Adrenal gland (tissue), 12 donors: ENCODE data around the gene PHLDA1. TPM values are rescaled to one million over a fixed set of nuclear protein-coding genes. Genes with fewer than 3 reads are reported as not detected.

ENCODE experiments used
- DNase-seq, 7 donors: peaks; one replicate each; pipeline ENCODE4 v3.0.0-alpha.2; 2019 to 2020
- H3K27ac ChIP-seq, 5 donors: fragments of 200-600 bp; sonication (generic) in 4 of 5; 1 replicate in 3 of 5; 2 replicates in 2 of 5; pipeline versions ENCODE4 v1.5.1 to v1.8.0; 2016 to 2020; ENCODE audit warnings: mild to moderate bottlenecking in 1 of 5
- H3K27me3 ChIP-seq: fragments of 200-600 bp; 2 replicates; pipeline ENCODE4 v1.8.0; 2021
- H3K36me3 ChIP-seq, 2 donors: fragments of 200-600 bp; replicated peaks in 1 of 2; 1 replicate in 1 of 2; 2 replicates in 1 of 2; pipeline versions ENCODE4 v1.5.1 to v1.8.0; 2018 to 2022
- H3K4me1 ChIP-seq, 2 donors: fragments of 200-600 bp; replicated peaks in 1 of 2; 1 replicate in 1 of 2; 2 replicates in 1 of 2; pipeline versions ENCODE4 v1.5.1 to v1.8.0; 2018 to 2021
- H3K4me3 ChIP-seq, 4 donors: fragments of 200-600 bp; sonication (generic) in 3 of 4; one replicate each; pipeline ENCODE4 v1.5.1; 2016 to 2018
- H3K9me3 ChIP-seq, 3 donors: fragments of 200-600 bp; sonication (generic) in 1 of 3; replicated peaks in 1 of 3; 1 replicate in 2 of 3; 2 replicates in 1 of 3; pipeline versions ENCODE4 v1.5.1 to v1.8.0; 2016 to 2021
- CTCF ChIP-seq, 6 experiments: fragments of 450-650 bp in 4 of 6; fragments of 200-600 bp in 2 of 6; sonication (generic) in 1 of 6; IDR thresholded peaks; 1 replicate in 5 of 6; 2 replicates in 1 of 6; pipeline versions ENCODE4 v1.5.1 to v1.8.0; 2016 to 2021; ENCODE audit warnings: antibody characterized with exemption in 6 of 6, mild to moderate bottlenecking in 2 of 6, moderate library complexity in 1 of 6
- POLR2A ChIP-seq, 2 donors: fragments of 450-650 bp; IDR thresholded peaks; one replicate each; pipeline ENCODE4 v1.6.1; 2017; ENCODE audit warnings: antibody characterized with exemption in 2 of 2, mild to moderate bottlenecking in 2 of 2, moderate library complexity in 1 of 2
- WGBS, 4 donors: extraction: QIAGEN DNeasy Blood & Tissue Kit in 2 of 4; methylation state at CpG; one replicate each; pipeline versions ENCODE4 v1.1.5 to v1.1.7; 2013 to 2017; 5-methylcytosine and 5-hydroxymethylcytosine counted together
- intact Hi-C, 2 donors: fragments of 100-400 bp; cut with DNase I; formaldehyde crosslinking; loops; one replicate each; pipeline versions ENCODE4 v1.14.1 to v1.15.0; 2022 to 2023
- polyA plus RNA-seq, 3 donors: library from polyadenylated mRNA; stranded (reverse); fragments of 200-250 nt in 2 of 3; fragments of 350-450 nt in 1 of 3; fragmentation: Illumina TruSeq in 1 of 3; extraction: RNeasy Lipid Tissue Mini Kit (QIAGEN cat#74804) in 1 of 3; gene quantifications; one replicate each; pipeline ENCODE4 v1.2.3, GENCODE V29; 2013 to 2014
- total RNA-seq, 9 donors: library from RNA; depleted of rRNA in 4 of 9; stranded (reverse); fragments of >200 nt in 4 of 9; fragments of 120-200 nt in 1 of 9; fragmentation: NEBNext Ultra II Directional in 1 of 9; extraction: Animal tissue kit (Norgen Biotek cat#: 25700) in 1 of 9; gene quantifications; one replicate each; pipeline versions ENCODE4 v1.1.0 to v1.2.4, GENCODE V29; 2013 to 2023
- donor health status: healthy with polysubstance abuse.
- donor health status: Bipolar disorder and iron deficiency.
- donor health status: DM: yes; HTN: yes; CAD: no.
- donor health status: DM: no; HTN: no; CAD: no.
- donor health status: DM: no; HTN: no; CAD: no.
- donor health status: DM: yes; HTN: yes; CAD: no.

Gene PHLDA1
- total and polyA plus RNA-seq, 12 donors = 12.2 to 49.3 (median 25.1) TPM

DNA sequence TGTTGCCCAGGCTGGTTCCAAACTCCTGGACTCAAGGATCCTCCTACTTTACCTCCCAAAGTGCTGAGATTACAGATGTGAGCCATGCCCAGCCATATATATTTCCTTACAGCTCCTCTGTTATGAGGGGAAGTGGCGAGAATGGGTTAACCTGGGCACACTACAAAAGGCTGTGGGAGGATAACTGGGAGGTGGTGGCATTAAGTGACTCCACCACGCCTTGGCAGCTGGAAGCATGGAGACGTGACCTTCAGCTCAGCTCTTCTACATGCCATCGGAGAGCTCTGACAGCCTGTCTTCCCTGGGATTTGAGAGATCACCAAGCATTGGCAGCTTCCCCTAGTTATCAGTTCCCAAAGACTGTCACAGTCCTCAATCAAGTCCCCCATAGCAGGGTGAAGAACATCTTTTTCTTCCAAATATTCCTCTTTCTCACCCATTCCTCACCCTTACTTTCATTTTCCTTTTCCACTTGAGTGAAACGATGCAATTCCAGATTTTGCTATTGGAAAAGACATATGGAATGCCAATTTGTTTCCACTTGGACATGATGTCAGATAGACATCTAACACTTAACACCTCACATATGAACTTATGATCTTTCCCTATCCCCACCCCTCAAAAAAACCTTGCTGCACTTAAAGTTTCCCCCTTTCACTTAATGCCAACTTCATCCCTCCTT lies 48.5 kb downstream of the PHLDA1 start:
- Histone ChIP-seq H3K36me3 (no peaks in the 10 kb centered on the region), H3K4me3 (peak overlapping the region in 2 of 4 donors; percentile 29 to 45), H3K27ac (peak overlapping the region in 3 of 5 donors; percentile 9 to 76 (median 40)), H3K27me3 (no peaks in the 10 kb centered on the region), H3K4me1 (peaks cover 15 to 16% of the 10 kb centered on the region in 2 donors), H3K9me3 (no peaks in the 10 kb centered on the region)
- intact Hi-C loops = no loop called here
- WGBS, 4 donors = 35 to 48% (median 41%) methylated on average over 5 of the region's 5 CpGs
- no peak for TF ChIP-seq CTCF (IDR thresholded peaks at IDR 0.05)
- no peak for TF ChIP-seq POLR2A (IDR thresholded peaks at IDR 0.05)
- peak in 6 of 7 donors; percentile 26 to 46 (median 30) for DNase-seq

DNA sequence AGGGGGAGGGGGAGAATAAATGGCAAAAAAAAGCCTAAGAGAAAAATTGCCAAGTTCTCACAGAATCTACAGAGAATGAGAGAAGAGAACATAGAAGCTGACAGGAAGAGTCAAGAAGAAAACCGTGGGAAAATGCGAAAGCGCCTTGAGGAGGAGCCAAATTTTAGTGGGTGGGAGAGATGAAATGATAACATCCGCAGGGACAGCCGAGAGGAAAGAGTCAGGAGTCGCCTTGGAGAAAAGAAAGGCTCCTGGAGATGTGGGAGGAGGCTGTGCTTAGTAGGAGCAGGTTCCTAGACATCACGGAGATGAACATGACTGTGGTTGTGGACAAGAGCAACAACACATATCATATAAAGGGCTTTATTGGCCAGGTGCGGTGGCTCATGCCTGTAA lies 49.4 kb downstream of the PHLDA1 start:
- H3K9me3 ChIP-seq = no peaks in the 10 kb centered on the region
- DNase-seq = no peak
- intact Hi-C loops = no loop called here
- H3K4me3 ChIP-seq = no peak overlapping the region
- H3K27me3 ChIP-seq = no peaks in the 10 kb centered on the region
- TF ChIP-seq CTCF (IDR thresholded peaks at IDR 0.05) (no peak), POLR2A (IDR thresholded peaks at IDR 0.05) (no peak)
- no peak overlapping the region for H3K27ac ChIP-seq
- H3K36me3 ChIP-seq = no peaks in the 10 kb centered on the region
- WGBS, 4 donors = 69 to 78% (median 74%) methylated on average over 8 of the region's 8 CpGs
- H3K4me1 ChIP-seq = peaks cover 20 to 25% of the 10 kb centered on the region in 2 donors

- H3K27ac ChIP-seq = no peak overlapping the region
- intact Hi-C loops = no loop called here
Observed at GRCh38 chr12:75981247-75982168, 50.1 kb downstream of the PHLDA1 start.

More at GRCh38 chr12:75981247-75982168, 50.1 kb downstream of the PHLDA1 start:
- 68 to 75% (median 70%) methylated on average over 10 of the region's 10 CpGs for WGBS, 4 donors
- TF ChIP-seq POLR2A (IDR thresholded peaks at IDR 0.05) (no peak), CTCF (IDR thresholded peaks at IDR 0.05) (no peak)
- Histone ChIP-seq H3K36me3 (no peaks in the 10 kb centered on the region), H3K9me3 (no peaks in the 10 kb centered on the region), H3K27me3 (no peaks in the 10 kb centered on the region), H3K4me3 (no peak overlapping the region), H3K4me1 (peaks cover 20 to 28% of the 10 kb centered on the region in 2 donors)
- DNase-seq = no peak
